ENCODE results near the gene CXCL11.

CXCL11 gene

DNA sequence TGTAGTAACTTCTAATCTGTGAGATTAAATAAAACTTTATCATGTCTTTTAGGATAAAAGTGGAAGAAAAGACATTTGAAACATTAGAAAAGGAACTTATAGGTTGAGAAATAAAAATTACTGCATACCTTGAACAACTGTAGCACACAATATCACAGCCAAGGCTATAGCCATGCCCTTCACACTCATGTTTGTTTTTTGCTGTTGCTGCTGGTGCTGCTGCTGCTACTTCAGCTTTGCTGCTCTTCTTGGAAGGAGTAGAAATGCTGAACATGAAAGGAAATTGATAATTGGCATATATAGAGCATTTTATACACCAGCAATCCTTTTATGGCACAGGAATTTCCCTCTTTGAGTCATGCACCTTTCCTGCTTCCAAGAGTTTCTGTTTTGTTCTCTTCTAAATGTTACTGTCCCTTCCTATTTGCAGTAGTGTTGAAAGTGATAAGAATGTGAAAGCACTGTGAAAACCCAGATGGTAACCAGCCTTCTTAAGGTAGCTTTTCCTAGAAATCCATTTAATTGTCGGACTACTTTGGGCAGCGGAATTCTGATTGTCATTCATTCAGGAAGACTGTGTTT lies at the start of gene CXCL11:
CXCL11 (minus strand) TSS at position 272 of the 582 bp plus-strand sequence; CDS start at position 189, 83 bp downstream.
- H3K9me3 ChIP-seq (ENCODE audit: control insufficient read depth in 1 of 2, low read length in 2 of 2), result no peaks in the 10 kb centered on the region
- no peak within 1 kb of the TSS for H3K4me3 ChIP-seq (ENCODE audit: low read depth in 1 of 2, low read length in 2 of 2)
- H3K4me1 ChIP-seq (ENCODE audit: control insufficient read depth in 1 of 2, insufficient read depth in 2 of 2, low read length in 2 of 2), result no peaks in the 10 kb centered on the region
- H3K27me3 ChIP-seq (ENCODE audit: low read depth, low read length), result no peaks in the 10 kb centered on the region
- no peak within 1 kb of the TSS for H3K27ac ChIP-seq (ENCODE audit: low read length)
- H3K36me3 ChIP-seq (ENCODE audit: control insufficient read depth in 1 of 2, insufficient read depth in 2 of 2, low read length in 2 of 2), result no peaks in the 10 kb centered on the region

DNA sequence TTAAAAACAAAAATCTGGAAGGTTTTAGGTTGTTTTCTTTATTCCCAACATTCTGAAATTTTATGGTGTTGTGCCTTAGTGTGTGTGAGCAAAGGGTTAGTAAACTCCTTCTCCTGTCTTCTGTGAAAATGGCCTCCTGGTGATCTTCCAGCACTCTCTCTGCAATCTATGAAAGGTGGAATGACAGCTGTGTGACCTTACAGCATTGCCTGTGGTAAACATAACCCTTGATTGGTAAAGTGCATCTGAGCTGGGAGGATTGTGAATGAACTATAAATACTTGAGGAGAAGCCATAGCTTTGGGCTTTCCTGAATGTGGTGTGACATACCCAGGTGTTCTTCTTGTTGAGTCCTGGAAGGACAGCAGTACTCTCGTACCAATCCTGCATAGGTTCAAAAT lies 48.7 kb upstream of the CXCL11 start:
- no peaks in the 10 kb centered on the region for H3K36me3 ChIP-seq (ENCODE audit: control insufficient read depth in 1 of 2, insufficient read depth in 2 of 2, low read length in 2 of 2)
- no peaks in the 10 kb centered on the region for H3K9me3 ChIP-seq (ENCODE audit: control insufficient read depth in 1 of 2, low read length in 2 of 2)
- H3K4me3 ChIP-seq (ENCODE audit: low read depth in 1 of 2, low read length in 2 of 2), result no peak overlapping the region
- peaks cover 0 to 5% of the 10 kb centered on the region in 2 donors for H3K4me1 ChIP-seq (ENCODE audit: control insufficient read depth in 1 of 2, insufficient read depth in 2 of 2, low read length in 2 of 2)
- no peaks in the 10 kb centered on the region for H3K27me3 ChIP-seq (ENCODE audit: low read depth, low read length)
- no peak overlapping the region for H3K27ac ChIP-seq (ENCODE audit: low read length)

DNA sequence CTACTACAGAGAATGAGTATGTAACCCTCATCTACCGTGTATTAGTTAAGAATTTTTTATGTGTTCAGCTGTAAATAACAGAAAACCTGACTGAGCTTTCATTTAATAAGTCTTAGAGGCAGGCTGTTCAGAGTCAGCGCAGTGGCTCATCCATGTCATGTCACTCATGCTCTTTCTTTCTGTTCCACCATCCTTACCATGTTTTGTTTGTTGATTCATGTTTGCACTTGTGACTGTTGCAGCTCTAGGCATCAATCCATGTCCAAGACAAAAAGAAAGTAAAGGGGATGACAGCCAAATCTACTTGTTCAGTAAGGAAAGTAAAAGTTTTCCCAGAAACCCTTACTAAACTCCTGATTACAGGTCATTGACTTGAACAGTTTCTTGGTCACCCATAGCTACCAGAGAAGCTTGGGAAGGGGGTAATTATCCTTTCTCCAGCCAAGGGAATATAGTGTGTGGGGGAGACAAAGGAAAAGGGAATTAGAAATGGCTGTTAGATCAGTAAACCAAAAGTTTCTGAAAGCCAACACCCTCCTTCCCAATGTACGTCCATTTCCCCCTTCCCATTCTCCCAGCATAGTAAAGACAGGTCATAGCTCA lies 47.6 kb upstream of the CXCL11 start:
- H3K36me3 ChIP-seq (ENCODE audit: control insufficient read depth in 1 of 2, insufficient read depth in 2 of 2, low read length in 2 of 2), result no peaks in the 10 kb centered on the region
- H3K4me1 ChIP-seq (ENCODE audit: control insufficient read depth in 1 of 2, insufficient read depth in 2 of 2, low read length in 2 of 2), result peaks cover 0 to 5% of the 10 kb centered on the region in 2 donors
- no peaks in the 10 kb centered on the region for H3K27me3 ChIP-seq (ENCODE audit: low read depth, low read length)
- no peaks in the 10 kb centered on the region for H3K9me3 ChIP-seq (ENCODE audit: control insufficient read depth in 1 of 2, low read length in 2 of 2)
- H3K27ac ChIP-seq (ENCODE audit: low read length), result no peak overlapping the region
- H3K4me3 ChIP-seq (ENCODE audit: low read depth in 1 of 2, low read length in 2 of 2), result no peak overlapping the region

DNA sequence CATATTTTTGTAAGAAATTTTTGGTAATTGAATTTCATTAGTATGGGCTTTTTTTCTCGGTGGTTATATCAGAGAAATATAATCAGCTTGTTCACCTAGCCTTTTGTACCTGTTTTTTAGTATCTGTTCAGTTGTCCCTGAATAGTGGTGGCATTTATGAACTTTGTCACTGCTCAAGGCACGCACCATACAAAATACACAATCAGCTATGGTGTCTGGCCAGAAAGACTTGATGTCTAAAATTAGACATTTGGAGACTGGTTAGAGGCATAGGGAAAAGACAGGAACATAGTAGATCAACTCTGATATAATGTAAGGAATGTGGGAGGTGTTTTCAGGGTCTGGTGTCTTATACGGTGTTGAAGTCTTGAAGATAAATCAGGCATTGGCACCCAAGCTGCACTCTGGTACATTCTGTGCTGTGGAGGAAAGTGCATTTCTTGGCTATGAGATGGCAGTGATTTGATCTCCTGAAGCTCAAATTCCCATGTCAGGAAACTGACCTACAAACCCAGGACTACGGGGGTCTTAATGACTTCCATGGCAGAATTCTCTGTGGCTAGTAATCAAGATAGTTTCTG lies 42.3 kb upstream of the CXCL11 start:
- Histone ChIP-seq H3K27ac (ENCODE audit: low read length) (no peak overlapping the region), H3K4me3 (ENCODE audit: low read depth in 1 of 2, low read length in 2 of 2) (no peak overlapping the region), H3K27me3 (ENCODE audit: low read depth, low read length) (no peaks in the 10 kb centered on the region), H3K36me3 (ENCODE audit: control insufficient read depth in 1 of 2, insufficient read depth in 2 of 2, low read length in 2 of 2) (no peaks in the 10 kb centered on the region), H3K4me1 (ENCODE audit: control insufficient read depth in 1 of 2, insufficient read depth in 2 of 2, low read length in 2 of 2) (no peaks in the 10 kb centered on the region), H3K9me3 (ENCODE audit: control insufficient read depth in 1 of 2, low read length in 2 of 2) (no peaks in the 10 kb centered on the region)

DNA sequence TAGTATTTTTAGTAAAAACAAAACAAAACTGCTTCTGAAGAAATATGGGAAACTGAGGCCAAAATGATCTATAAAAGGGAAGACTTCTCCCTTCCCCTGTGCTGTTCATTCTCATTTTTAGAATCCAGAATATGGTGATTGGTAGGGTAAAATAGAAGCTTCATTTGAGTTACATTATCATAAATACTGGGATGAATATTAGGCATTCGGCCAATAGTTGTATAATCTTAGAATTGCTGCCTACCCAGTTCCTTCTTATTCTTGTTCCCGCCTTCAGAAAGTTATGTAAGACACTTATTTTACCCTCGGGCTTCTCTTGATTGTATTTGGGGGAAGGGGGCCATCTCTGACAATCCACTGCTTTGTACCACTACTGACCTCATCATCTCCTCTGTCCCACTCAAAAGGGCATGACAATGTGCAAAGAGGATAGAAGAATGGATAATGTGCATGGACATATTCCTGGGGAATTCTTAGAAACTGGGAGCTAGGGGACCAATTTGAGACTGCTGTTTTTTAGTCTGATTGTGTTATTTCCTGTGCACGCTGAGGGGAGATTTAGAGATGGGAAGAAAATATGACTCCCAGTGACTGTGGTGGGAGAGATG lies 39.2 kb upstream of the CXCL11 start:
- no peak overlapping the region for H3K4me3 ChIP-seq (ENCODE audit: low read depth in 1 of 2, low read length in 2 of 2)
- no peaks in the 10 kb centered on the region for H3K9me3 ChIP-seq (ENCODE audit: control insufficient read depth in 1 of 2, low read length in 2 of 2)
- no peaks in the 10 kb centered on the region for H3K27me3 ChIP-seq (ENCODE audit: low read depth, low read length)
- H3K4me1 ChIP-seq (ENCODE audit: control insufficient read depth in 1 of 2, insufficient read depth in 2 of 2, low read length in 2 of 2), result no peaks in the 10 kb centered on the region
- H3K27ac ChIP-seq (ENCODE audit: low read length), result no peak overlapping the region
- H3K36me3 ChIP-seq (ENCODE audit: control insufficient read depth in 1 of 2, insufficient read depth in 2 of 2, low read length in 2 of 2), result no peaks in the 10 kb centered on the region

DNA sequence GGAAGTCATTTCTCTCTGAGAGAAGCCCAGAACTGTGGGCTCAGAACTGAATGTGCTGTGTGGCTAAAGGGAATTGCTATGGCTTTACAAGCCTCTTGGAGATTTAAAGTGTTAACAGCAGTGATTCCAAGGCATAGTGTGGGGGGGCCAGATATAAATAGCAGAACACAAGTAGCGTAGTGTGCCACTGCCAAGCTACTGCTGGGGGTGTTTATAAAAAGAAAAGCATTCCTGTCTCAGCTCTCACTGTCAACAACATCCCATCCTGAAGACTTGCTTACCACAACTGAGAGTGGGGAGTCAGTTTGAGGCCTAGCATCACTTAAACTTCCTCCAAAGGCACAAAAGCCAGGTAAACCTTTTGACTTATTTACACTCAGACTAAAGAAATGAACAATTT lies 38.6 kb upstream of the CXCL11 start, which contains the start of gene ART3:
ART3 (plus strand) TSS at position 242 of the 400 bp plus-strand sequence. CDS start 1,181 bp downstream, outside the sequence.
- Histone ChIP-seq H3K4me1 (ENCODE audit: control insufficient read depth in 1 of 2, insufficient read depth in 2 of 2, low read length in 2 of 2) (no peaks in the 10 kb centered on the region), H3K27ac (ENCODE audit: low read length) (no peak within 1 kb of the TSS), H3K4me3 (ENCODE audit: low read depth in 1 of 2, low read length in 2 of 2) (no peak within 1 kb of the TSS), H3K36me3 (ENCODE audit: control insufficient read depth in 1 of 2, insufficient read depth in 2 of 2, low read length in 2 of 2) (no peaks in the 10 kb centered on the region), H3K27me3 (ENCODE audit: low read depth, low read length) (no peaks in the 10 kb centered on the region), H3K9me3 (ENCODE audit: control insufficient read depth in 1 of 2, low read length in 2 of 2) (no peaks in the 10 kb centered on the region)

DNA sequence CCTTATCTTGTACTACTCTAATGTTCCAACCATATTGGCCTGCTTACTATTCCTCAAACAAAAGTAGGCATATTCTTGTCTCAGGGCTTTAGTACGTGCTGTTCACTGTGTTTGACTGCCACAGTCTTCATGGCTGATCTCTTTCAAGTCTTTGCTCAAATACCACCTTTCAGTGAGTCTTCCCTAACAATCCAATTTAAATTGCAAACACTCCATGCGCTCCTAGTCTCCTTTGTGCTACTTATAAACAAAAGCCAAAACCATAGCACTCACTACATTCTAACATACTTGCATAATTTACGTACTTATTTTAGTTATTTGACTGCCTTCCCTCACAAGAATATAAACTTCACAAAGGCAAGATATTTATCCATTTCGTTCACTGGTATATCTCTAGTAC lies 36.9 kb upstream of the CXCL11 start:
- no peak overlapping the region for H3K27ac ChIP-seq (ENCODE audit: low read length)
- no peaks in the 10 kb centered on the region for H3K9me3 ChIP-seq (ENCODE audit: control insufficient read depth in 1 of 2, low read length in 2 of 2)
- H3K4me3 ChIP-seq (ENCODE audit: low read depth in 1 of 2, low read length in 2 of 2), result no peak overlapping the region

DNA sequence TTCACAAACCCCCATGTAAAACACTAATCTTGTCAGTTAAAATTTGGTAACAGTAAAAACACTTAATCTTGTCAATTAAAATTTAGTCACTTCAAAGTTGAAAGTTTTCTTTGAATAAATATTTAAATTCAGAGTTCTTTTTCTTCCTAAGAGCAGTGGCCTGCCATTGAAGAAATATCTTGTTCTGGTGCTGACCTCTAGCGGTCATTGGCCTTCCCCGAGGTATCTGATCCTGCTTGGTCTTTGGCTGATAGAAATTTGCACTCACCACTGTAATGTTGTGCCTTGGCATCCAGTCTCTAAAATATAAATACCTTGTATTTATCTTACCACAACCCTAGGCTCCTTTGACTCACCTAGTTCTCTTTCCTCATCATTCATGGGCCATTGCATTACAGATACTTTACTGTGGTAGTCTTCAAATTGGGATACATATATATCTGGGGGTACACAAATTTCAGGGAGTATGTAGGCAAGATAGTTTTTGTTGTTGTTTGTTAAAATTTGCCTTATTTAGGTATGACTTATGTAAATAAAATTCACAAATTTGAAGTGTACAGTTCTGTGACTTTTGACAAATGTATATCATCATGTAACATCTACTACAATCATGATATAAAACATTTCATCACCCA lies 31.9 kb upstream of the CXCL11 start:
- H3K4me3 ChIP-seq (ENCODE audit: low read depth in 1 of 2, low read length in 2 of 2), result no peak overlapping the region
- no peaks in the 10 kb centered on the region for H3K9me3 ChIP-seq (ENCODE audit: control insufficient read depth in 1 of 2, low read length in 2 of 2)
- no peaks in the 10 kb centered on the region for H3K36me3 ChIP-seq (ENCODE audit: control insufficient read depth in 1 of 2, insufficient read depth in 2 of 2, low read length in 2 of 2)
- H3K27me3 ChIP-seq (ENCODE audit: low read depth, low read length), result no peaks in the 10 kb centered on the region
- no peaks in the 10 kb centered on the region for H3K4me1 ChIP-seq (ENCODE audit: control insufficient read depth in 1 of 2, insufficient read depth in 2 of 2, low read length in 2 of 2)
- H3K27ac ChIP-seq (ENCODE audit: low read length), result no peak overlapping the region

More for the DNA sequence above, 36.9 kb upstream of the CXCL11 start:
- no peaks in the 10 kb centered on the region for H3K4me1 ChIP-seq (ENCODE audit: control insufficient read depth in 1 of 2, insufficient read depth in 2 of 2, low read length in 2 of 2)
- no peaks in the 10 kb centered on the region for H3K36me3 ChIP-seq (ENCODE audit: control insufficient read depth in 1 of 2, insufficient read depth in 2 of 2, low read length in 2 of 2)
- no peaks in the 10 kb centered on the region for H3K27me3 ChIP-seq (ENCODE audit: low read depth, low read length)

DNA sequence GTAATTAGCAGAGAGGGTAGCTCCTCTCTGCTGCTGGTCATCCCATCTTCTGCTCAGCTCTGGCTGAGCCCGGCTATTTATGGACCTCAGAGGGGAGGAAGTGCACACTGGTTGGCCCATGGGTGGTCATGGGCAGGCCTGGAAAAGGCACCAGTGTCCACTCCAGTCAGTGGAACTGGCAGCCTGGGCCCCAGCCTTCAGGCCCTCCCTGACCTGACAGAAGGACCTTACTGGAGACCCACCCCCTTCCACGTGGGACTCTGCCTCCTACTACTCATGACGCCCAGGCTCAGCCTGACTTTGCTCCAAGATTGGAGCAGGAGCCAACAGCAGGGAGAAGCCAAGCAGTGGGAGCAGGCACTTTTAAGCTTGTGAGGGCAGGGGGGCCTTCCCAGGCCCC lies 30.7 kb upstream of the CXCL11 start:
- Histone ChIP-seq H3K4me3 (ENCODE audit: low read depth in 1 of 2, low read length in 2 of 2) (no peak overlapping the region), H3K27me3 (ENCODE audit: low read depth, low read length) (no peaks in the 10 kb centered on the region), H3K36me3 (ENCODE audit: control insufficient read depth in 1 of 2, insufficient read depth in 2 of 2, low read length in 2 of 2) (no peaks in the 10 kb centered on the region), H3K9me3 (ENCODE audit: control insufficient read depth in 1 of 2, low read length in 2 of 2) (no peaks in the 10 kb centered on the region), H3K27ac (ENCODE audit: low read length) (no peak overlapping the region), H3K4me1 (ENCODE audit: control insufficient read depth in 1 of 2, insufficient read depth in 2 of 2, low read length in 2 of 2) (no peaks in the 10 kb centered on the region)

DNA sequence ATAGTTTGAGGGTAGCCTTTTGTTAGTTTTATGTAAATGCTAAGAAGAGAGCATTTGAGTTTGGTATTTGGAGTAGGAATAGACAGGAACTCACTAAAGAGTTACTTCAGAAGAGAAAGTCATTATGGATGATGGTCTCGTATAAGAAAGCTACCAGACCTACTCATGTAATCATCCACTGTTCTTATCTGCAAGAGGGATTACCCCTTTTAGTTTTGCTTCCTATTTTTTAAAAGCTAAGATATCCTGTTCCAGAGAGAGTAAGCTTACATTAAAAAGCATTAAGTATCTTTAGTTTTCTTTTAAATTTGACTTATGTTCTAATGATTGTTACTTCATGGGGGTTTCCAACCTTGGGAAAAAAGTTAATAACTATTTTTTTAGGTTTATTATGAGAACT lies 26.1 kb upstream of the CXCL11 start:
- Histone ChIP-seq H3K27ac (ENCODE audit: low read length) (no peak overlapping the region), H3K9me3 (ENCODE audit: control insufficient read depth in 1 of 2, low read length in 2 of 2) (no peaks in the 10 kb centered on the region), H3K4me3 (ENCODE audit: low read depth in 1 of 2, low read length in 2 of 2) (no peak overlapping the region), H3K4me1 (ENCODE audit: control insufficient read depth in 1 of 2, insufficient read depth in 2 of 2, low read length in 2 of 2) (no peaks in the 10 kb centered on the region), H3K36me3 (ENCODE audit: control insufficient read depth in 1 of 2, insufficient read depth in 2 of 2, low read length in 2 of 2) (no peaks in the 10 kb centered on the region), H3K27me3 (ENCODE audit: low read depth, low read length) (no peaks in the 10 kb centered on the region)

DNA sequence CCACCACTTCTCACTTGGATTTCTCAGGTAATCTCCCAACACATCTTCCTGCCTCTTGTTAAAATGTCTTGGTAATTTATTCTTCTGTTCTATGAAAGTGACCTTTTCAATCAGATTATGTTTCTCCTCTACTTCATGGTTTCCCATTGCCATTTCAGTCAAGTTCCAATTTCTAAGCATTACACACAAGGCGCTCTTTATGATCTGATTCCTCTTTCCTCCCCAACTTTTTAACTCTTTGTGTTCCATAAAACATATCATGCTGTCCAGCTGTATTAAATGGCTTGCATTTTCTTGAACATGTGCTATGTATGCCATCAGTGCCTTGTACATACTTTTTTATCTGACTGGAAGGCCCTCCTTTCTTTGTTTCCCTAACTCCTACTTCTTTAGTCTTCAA lies 25.6 kb upstream of the CXCL11 start:
- Histone ChIP-seq H3K4me1 (ENCODE audit: control insufficient read depth in 1 of 2, insufficient read depth in 2 of 2, low read length in 2 of 2) (no peaks in the 10 kb centered on the region), H3K27ac (ENCODE audit: low read length) (no peak overlapping the region), H3K27me3 (ENCODE audit: low read depth, low read length) (no peaks in the 10 kb centered on the region), H3K4me3 (ENCODE audit: low read depth in 1 of 2, low read length in 2 of 2) (no peak overlapping the region), H3K36me3 (ENCODE audit: control insufficient read depth in 1 of 2, insufficient read depth in 2 of 2, low read length in 2 of 2) (no peaks in the 10 kb centered on the region), H3K9me3 (ENCODE audit: control insufficient read depth in 1 of 2, low read length in 2 of 2) (no peaks in the 10 kb centered on the region)

Measured in muscle layer of duodenum (tissue), 2 donors.